Fibroblast of peridontal ligament (primary cell): ENCODE measurements around the gene ADGRG6.
A peak's percentile ranks its signal among the peaks of the same experiment; 100 is the strongest.

Experiments used
- DNase-seq: peaks from one replicate; pipeline ENCODE4 v3.0.0-alpha.2; 2010; ENCODE audit errors: extremely low read depth

ADGRG6 gene

DNA sequence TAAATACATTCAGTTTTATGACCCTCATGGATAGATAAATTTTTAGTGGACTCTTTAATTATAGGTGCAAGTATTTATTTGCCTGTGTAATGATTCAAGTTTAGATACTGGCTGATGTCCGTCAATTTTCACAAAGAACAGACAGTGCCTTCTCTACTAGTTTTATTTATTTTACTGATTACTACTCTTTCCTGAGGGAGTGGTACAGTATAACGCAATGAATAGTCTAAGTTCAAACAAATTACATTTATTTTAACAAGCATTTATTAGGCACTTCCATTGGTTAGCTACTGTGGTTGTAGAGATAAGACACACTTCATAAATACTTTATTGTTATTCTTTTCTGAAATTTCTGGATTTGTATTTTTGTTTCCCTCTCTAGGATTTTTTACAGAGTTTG, 74.3 kb downstream of the ADGRG6 start:
- no peak for DNase-seq

DNA sequence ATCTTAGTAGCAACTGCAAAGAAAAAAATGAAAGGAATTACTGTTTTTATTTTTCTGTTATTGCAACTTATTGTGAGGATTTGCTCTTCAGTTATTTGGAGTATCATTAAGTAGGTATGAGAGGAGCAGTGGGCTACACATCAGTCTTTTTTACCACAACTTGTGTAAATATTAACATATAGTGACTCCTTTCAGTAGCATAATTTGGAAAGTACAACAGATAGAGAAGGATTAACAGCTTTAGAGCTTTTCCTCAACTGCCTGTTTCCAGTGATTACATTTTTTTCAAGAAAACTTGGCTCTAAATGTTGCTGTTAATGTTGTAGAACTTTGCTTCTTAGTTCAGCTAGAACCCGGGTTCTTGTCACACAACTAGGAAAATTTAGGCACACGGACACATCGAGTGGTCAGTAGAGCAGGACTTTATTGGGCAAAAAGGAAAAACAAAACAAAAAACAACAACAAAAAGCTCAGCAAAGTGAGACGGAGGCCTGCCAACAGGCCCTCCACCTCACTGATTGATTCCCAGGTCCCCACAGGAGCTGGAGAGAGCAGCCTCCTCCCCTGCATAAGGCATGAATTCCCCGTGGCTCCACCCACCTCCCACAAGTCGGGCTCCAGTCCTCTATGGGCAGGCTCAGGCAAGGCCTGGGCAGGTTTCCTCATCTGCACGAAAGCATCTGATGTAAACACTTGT, 75.1 kb downstream of the ADGRG6 start:
- DNase-seq, result no peak

DNA sequence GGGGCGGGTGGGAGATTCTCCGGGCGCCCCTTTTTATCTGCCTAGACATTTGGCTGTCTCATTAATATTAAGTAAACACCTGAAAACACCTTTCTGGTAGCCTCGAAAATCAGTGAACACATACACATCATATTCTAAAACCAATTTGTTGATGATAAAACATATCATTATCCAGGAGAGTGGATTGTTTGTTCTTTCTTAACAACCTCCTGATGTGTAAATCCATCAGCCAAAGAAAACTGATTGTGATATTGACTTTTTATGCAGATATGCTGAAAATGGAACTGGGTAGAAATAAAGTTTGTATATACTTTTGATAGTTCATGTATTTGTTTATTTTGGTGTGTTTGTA, 75.7 kb downstream of the ADGRG6 start:
- no peak for DNase-seq

DNA sequence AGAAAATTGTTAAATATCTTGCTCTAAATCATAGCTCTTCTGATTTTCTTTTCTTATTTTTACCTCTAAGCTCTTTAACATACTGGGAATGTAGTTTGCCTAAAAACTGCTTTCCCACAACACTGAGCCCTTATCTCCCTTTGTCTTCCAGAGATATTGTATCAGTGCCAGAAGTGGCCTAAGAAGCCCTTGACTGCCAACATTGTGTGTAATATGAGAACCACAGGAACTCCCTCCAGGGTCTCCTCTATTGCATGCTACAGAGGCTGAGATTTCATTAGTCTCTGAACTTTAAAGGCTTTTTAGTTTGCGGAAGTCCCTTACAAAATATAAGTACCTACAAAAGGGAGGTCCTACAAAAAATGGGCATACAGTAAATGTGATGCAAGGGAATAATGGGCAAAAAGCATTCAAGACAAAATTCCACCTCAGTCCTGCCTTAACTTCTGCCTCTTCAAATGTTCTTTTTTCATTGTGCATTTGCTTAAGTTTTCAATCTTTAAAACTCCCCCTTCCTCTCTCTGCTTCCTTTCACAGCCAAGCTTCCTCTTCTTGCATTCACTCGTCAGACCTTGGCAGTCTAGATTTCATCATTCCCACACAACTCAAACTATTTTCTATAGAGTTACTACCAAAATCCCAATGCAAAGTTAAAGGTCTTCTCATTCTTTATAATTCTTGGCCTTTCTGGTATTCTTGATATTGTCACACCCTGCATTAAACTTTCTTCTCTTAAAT, 76.5 kb downstream of the ADGRG6 start:
- peak; percentile 89 for DNase-seq

DNA sequence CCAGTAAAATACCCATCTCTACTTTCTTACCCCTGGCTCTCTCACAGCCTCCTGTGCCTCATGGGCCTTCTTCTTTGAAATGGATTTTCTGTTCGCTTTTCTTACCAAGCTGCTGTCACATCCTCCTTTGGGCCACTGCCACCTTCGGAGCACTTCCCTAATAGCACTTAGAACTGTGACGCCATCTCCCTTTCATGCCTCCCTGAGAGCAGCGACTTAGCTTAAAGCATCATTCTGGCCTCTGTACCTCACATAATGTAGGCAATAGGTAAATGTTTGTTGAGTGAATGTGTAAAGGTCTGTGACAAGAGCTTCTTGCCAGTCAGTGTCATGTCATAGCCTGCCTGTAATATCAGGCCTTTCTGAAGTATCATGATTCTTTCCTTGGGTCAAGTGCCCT, 78.8 kb downstream of the ADGRG6 start:
- no peak for DNase-seq

DNA sequence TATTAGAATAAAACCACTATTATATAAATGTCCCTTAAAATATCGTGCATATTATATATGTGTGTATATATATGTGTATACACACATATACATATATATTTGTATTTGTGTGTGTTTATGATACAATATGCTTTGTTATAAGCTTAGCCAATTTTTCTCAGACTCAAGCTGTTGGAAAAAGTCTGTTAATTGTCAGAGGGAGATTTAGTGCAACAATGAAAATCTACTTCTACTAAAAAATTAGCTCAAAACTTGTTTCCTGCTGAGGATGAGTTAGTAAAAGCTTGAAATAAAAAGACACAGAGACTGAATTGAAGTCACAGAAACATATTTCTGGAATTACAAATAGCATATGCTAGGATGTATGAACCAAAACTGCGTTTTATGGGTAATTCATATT, 79.4 kb downstream of the ADGRG6 start:
- no peak for DNase-seq

DNA sequence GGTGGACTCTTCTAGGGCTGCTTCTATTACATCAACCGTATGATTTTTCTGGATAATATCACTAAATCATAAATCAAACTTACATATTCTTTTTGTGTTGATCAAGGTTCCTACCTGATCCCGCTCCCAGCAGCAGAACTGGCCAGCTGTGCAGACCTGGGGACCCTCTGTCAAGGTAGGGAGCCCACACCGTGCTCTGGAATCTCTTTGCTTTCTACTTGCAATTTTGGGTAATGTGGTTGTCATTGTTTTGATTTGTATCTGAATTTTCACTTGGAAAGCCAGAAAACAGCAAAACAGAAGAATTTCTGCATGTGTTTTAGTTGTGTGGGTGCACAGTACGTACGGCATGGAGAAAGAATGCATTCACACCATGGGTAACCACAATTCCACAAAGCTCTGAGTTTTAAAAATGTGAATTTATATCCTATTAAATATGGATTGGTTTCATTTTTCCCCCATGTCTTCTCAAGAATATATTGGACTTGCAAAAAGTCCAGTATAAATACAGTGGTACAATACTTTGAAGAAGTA, 80.1 kb downstream of the ADGRG6 start:
- no peak for DNase-seq

DNA sequence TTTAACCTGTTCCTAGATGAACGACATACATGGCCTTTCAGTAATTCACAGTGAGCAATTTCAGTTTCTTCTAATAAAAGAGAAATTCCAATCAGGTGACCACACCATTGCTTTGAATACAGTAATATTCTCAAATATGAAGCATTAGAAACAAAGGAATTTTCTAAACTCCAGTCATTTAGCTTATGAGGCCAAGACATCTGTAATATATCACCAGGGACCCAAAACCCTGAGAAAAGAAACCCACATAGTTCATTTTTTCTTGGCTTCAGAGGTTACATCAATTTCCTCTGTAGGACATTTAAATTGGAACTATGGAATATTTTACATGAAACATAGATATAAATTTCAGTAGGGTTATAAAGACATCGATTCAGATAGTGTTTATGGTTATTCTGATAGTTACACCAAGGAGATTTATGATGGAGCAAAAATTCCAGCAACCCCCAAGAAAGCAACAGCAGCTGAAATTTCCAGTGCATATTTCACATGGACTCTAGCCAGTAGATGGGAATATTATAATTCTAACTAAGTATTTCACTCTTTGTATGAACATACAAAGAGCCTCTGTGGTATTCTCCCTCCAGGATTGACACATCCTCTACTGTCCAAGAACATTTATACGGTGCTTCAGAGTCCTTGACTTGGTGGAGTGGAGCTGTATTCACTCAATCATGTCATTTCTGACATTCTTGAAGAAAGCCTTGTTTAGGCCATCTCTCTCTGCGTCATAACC, 82.9 kb downstream of the ADGRG6 start:
- peak; percentile 75 for DNase-seq

DNA sequence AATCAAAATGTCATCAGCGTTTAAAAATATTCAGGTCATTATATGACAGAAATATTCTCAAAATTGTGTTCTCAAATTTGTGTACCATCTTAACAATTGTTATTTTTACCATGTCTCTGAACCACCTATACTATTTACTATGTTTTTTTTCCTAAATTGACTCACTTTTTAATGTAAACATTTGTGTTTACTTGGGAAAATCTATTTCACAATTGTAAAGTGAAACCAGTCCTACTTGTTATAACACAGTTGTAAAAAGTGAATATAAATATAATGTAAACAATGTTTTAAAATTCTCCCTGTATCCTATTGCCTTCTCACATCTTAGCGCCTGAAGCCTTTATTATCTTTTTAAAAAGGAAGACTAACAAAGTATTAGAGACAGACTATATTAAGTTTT, 83.5 kb downstream of the ADGRG6 start:
- no peak for DNase-seq

DNA sequence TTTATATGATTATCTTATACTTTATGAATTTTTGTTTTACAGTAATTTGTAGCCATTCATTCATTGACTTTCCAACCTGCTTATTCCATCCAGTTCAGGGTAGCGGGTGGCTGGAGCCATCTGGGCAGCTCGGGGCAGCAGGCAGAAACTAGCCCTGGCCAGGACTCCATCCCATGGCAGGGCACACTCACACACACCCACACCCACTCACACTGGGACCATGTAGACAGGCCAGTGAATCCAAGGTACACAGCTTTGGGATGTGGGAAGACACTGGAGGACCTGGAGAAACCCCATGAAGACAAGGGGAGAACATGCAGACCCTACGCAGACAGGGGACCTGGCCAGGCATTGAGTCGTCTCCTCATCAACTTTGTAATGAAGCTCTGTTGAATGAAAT, 84.8 kb downstream of the ADGRG6 start:
- no peak for DNase-seq

DNA sequence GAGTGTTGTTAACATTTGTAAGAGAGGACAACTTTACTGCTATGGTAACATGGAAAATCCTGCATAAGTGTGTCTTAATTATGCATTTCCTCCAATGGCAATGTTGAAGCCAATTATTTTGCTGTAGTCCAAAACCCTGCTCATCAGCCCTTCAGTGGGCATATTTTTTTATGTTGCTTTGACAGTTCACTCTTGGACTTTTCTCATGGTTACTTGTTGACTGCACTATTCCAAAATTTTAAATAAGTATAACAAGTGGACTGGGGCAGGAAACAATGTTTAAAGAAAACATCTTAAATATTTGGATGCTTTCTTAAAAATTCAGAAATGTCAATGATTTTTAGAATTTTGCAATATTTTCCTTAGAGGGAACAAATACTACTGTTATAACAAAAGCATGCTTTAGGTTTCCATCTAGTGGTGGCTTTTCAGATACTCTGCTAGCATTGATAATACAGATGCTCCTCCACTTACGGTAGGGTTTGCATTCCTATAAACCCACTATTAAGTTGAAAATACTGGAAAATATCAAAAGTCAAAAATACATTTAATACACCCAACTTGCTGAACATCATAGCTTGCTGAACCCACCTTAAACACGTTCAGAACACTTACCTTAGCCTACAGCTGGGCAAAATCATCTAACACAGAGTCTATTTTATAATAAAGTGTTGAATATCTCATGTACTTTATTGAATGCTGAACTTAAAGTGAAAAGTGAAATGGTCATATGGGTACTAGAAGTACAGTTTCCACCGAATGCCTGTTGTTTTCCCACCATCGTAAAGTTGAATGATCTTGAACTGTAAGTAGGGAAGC, 86.4 kb downstream of the ADGRG6 start:
- DNase-seq, result peak; percentile 78

DNA sequence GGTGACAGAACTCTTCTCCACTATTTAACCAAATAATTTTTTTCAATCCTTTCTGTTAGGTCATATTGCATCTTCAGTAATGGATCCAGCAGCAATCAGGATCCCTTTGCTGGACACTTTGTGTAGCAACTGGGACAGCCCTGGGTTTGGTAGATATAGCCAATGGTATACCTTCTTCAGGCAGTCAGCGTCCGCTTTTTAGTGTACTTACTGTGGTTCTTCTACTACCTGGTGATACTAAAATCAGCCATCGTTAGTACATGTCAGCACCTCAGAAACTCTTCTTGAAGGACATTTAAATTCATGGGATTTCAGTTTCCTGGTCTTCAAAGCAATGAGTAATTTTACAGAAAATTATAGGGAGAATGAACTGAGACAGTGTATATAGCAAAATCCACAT, 93.5 kb downstream of the ADGRG6 start:
- DNase-seq, result no peak

DNA sequence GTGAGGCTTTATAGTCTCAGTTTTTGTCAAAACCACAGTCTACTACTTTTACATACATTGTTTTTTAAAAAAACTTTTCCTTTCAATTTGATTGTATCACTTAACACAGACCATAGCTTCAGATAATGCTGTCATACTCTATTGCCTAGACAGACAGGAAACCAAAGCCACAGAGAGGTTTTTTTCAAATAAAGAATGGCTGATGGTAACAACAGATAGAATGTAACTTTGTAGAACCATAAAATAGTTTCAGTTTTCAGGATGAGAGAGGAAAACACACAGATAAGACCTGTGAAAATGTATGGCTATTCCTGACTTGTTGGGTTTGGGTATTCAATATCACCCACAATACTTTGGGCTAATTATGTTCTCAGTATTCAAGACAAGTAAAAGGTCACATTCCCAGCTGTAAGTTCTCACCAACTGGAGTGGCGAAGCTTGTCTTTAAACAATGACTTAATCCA, 94.0 kb downstream of the ADGRG6 start:
- no peak for DNase-seq

DNA sequence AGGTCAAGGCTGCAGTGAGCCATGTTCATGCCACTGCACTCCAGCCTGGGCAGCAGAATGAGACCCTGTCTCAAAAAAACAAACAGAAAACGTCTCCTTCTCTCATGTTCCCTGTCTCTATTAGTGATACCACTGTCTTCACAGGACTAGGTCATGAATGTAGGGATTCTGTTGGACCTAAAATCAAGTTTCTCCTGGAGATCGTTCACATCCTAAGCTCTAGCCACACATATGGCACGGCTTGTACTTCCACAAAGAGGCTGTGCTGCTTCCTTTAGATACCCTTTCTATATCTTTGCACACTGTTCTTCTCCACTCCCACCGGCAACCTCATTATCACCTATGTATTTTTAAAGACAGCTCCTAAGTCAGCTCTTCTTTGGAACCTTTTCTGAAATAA, 96.5 kb downstream of the ADGRG6 start:
- no peak for DNase-seq

DNA sequence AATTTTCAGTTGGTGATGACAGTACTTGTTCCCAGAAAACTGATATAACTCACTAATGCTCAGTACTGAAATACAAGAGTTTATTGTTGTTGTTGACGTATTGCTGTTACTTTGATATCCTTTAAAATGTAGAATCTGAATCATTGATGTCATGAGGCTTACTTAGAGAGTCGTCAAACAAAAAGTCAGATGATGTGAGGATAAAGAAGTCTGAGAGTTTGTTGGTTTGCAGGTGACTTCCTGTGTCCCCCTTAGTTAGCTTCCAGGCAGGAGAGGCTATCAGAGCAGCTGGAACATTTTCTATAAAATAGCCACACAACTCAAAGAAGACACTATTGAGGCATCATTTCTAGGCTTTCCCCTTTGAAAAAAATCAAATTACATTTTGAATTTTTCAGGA, 97.9 kb downstream of the ADGRG6 start:
- DNase-seq, result no peak

DNA sequence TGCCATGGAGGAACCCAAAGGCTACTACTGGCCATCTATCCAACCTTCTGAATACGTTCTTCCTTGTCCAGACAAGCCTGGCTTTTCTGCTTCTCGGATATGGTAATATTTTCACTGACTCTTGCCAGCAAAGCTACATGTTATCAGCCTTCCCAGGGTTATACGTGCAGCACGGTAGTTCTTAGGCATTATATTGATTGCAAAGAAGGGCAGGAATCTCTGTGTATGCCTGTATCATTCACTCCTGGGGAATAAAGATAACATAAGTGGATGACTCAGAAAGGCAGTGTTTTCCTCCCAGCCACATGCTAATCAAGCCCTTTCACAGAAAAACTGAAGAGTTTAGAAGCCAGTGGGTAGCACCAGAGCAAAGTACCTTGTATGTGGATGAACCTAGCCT, 98.7 kb downstream of the ADGRG6 start:
- peak; percentile 50 for DNase-seq

DNA sequence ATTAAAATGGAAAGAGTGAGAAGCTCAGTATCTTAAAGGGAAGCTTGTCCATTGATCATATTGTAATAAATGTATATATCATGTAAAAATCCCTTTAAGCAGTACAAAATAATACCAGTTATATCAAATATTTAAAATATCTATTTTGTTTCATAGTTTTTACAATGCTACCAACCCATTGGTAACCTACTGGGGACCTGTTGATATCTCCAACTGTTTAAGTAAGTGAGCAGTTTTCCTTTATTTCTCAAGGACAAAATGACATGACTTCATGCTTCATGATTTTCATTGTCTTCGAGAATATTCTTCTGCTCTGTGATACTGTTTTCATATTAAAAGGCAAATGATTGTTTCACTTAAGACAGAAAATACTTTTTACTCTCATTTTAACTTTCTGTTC, 100.0 kb downstream of the ADGRG6 start:
- no peak for DNase-seq

DNA sequence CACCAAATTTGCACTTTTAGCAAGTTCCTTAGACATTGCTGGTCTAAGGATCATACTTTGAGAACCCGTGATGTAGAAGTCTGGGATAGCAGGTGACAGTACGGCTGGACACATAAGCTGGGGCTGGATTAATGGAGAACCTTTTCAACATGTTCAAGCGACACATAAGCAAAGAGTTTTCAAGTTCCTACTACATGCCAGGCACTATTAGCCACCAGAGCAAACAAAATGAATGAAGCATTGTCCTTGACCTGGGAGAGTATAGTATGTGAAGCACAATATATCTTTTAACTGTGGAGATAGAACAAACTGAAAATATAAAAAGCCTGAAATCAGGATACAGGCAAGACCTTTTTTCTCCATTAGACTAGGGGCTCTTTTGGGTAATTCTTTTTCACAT, 102.9 kb downstream of the ADGRG6 start:
- no peak for DNase-seq

DNA sequence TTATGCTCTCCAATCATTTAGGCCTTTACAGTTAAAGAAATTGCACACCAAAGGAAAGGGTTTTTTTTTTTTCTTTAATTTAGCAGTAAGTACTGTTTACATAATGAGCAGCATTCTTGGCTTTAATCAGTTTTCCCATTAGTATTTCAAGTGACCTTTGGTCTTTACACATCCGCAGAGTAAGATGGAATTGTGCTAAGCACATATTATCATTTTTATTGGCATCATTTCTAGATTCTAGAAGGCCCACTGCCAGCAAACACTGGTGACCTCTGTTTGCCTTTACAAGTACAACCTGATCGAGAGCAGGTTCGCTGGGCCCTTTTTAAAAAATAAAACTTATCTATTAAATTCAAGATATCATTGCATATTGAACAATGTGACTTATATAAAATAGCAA, 104.3 kb downstream of the ADGRG6 start:
- no peak for DNase-seq

DNA sequence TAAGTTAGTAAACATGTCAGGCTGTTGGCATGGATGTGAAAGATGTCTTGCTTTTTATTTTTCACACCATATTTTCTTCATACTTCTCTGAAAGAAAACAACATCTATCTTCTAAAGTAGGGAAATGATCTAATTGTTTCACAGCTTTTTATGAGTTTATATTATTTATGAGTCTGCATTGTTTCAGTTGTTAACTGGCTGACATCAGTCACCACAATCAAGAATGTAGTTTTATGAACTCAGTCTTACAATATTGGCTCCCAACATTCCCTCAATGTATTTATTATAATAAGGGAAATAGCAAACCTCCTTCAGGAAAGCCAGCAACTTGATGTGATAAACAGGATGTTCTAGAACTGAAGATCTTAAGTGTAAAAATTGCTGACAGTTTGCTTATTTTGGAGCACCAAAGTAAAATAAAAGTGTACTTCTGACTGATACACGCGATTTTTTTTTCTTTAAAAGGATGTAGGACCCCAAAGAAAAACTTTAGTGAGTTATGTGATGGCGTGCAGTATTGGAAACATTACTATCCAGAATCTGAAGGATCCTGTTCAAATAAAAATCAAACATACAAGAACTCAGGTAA, 106.0 kb downstream of the ADGRG6 start:
- no peak for DNase-seq

DNA sequence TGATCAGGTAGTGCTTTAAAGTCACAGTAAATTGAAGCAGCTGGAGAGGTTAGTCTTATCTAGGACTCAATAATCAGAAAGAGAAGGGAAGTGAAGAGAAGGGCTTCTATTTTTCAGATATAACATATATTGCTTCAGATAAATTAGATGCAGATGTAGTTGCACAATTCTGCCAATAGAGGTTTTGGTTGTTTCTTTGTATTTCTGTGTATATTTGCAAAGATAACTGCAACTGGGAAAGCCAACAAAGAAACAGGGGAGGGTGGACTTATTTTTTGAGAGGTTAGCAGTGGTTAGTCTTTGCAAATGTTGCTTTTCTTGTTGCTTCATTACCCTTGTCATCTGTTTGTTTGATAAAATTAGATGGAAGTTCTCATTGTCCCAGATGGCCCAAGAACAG, 106.6 kb downstream of the ADGRG6 start:
- peak; percentile 78 for DNase-seq
